NT2/D1 (cell line): ENCODE results near the gene LRRC75A.
A peak's percentile ranks its signal among the peaks of the same experiment; 100 is the strongest.

Source experiments
- DNase-seq: peaks from one replicate; pipeline ENCODE4 v3.0.0-alpha.2; 2011; ENCODE audit warnings: low read depth, low spot score
- H3K27me3 ChIP-seq: 2 replicates; pipeline ENCODE4 v1.6.0; 2011; ENCODE audit warnings: mild to moderate bottlenecking; ENCODE audit not compliant: insufficient read length, insufficient read depth
- H3K36me3 ChIP-seq: 2 replicates; pipeline ENCODE4 v1.6.1; 2011; ENCODE audit warnings: mild to moderate bottlenecking, low read length, mixed read lengths; ENCODE audit not compliant: insufficient read depth, insufficient read length
- H3K4me1 ChIP-seq: 2 replicates; pipeline ENCODE4 v1.5.1; 2011; ENCODE audit not compliant: insufficient read depth, insufficient read length
- H3K4me3 ChIP-seq: 2 replicates; pipeline ENCODE4 v1.5.1; 2011; ENCODE audit warnings: low read depth; ENCODE audit not compliant: insufficient read length
- H3K9ac ChIP-seq: 2 replicates; pipeline ENCODE4 v1.6.0; 2011; ENCODE audit warnings: low read depth; ENCODE audit not compliant: insufficient read length
- H3K9me3 ChIP-seq: 2 replicates; pipeline ENCODE4 v1.5.1; 2011; ENCODE audit warnings: mild to moderate bottlenecking, low read length; ENCODE audit not compliant: insufficient read depth
- SUZ12 ChIP-seq: IDR thresholded peaks from 2 replicates; pipeline ENCODE4 v1.6.1; 2011; ENCODE audit not compliant: insufficient read length, insufficient read depth; ENCODE audit errors: extremely low read depth
- YY1 ChIP-seq: IDR thresholded peaks from 2 replicates; pipeline ENCODE4 v1.6.1; 2011; ENCODE audit not compliant: insufficient read length, insufficient read depth
- ZNF274 ChIP-seq: IDR thresholded peaks from 2 replicates; pipeline ENCODE4 v1.6.1; 2011; ENCODE audit warnings: mild to moderate bottlenecking, low read depth, low read length

The LRRC75A gene

DNA sequence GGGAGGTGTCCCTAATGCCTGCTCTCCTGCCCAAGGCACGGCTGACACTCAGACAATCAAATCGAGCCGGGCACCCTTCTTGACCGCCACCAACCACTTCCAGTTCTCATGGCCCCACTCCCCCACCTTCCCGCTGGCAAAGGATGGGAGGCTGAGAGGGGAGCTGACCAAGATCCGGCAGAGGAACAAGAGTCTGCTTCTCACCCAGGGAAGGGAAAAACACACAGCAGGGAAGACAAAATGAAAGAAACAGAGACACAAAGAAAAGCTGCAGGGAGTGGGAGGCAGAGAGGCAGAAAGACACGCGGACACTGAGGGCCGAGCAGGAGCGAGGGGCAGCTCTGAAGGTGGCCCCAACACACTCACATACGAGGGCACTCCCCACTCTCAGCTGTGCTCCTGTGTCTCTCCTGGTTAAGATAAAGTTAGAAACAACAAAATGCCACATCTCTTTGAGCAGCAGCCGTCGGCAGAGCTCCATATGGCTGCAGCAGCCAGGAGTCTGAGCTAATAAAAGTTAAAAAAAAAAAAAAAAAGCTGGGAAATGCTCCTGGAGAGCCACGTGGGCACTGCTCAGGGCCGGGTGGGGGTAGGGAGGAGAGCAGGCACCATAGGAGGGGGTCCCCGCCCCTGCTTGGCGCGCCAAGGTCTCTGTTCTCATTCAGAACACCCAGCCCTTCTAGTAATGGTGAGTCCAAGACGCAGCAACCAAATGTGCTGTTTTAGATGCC is 7.4 kb downstream of the LRRC75A start:
- Histone ChIP-seq H3K4me1 (peaks cover 26% of the 10 kb centered on the region), H3K9ac (peak overlapping the region; percentile 50), H3K9me3 (no peaks in the 10 kb centered on the region), H3K4me3 (no peak overlapping the region), H3K27me3 (no peaks in the 10 kb centered on the region), H3K36me3 (no peaks in the 10 kb centered on the region)
- TF ChIP-seq ZNF274: no peak
- TF ChIP-seq SUZ12: no peak
- TF ChIP-seq YY1: no peak
- no peak for DNase-seq

DNA sequence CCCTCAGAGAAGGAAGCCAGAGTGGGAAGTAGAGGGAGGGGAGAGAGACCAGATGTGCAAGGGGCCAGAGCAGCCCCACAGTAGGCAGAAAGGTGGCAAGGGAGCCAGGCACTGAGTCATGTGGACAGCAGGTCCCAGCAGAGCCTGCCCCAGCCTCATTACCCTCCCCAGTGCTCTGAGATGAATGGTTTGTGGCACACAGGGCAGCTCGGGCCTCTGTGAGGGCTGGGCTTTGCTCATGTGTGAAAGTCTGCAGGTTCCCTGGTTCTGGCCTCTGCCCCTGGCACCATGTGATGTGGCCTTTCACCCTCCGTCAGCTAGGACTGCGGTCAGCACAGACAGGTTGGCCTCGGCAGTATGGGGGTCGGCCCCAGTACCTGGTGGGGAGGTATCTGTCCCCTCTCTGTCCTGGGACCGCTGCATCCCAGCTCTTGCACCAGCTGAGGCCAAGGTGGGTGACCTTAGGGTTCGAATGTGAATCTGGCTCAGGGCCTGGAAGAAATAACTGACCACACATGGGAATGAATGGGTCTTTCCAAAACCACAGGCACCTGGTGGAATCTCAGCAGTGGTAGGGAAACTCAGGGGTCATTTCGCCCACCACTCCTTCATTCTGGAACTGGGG is 8.9 kb downstream of the LRRC75A start:
- H3K36me3 ChIP-seq: no peaks in the 10 kb centered on the region
- no peak overlapping the region for H3K4me3 ChIP-seq
- H3K9ac ChIP-seq: peak overlapping the region; percentile 3
- TF ChIP-seq SUZ12: no peak
- TF ChIP-seq ZNF274: no peak
- TF ChIP-seq YY1: no peak
- no peak for DNase-seq
- H3K27me3 ChIP-seq: no peaks in the 10 kb centered on the region
- no peaks in the 10 kb centered on the region for H3K9me3 ChIP-seq
- peaks cover 21% of the 10 kb centered on the region for H3K4me1 ChIP-seq

DNA sequence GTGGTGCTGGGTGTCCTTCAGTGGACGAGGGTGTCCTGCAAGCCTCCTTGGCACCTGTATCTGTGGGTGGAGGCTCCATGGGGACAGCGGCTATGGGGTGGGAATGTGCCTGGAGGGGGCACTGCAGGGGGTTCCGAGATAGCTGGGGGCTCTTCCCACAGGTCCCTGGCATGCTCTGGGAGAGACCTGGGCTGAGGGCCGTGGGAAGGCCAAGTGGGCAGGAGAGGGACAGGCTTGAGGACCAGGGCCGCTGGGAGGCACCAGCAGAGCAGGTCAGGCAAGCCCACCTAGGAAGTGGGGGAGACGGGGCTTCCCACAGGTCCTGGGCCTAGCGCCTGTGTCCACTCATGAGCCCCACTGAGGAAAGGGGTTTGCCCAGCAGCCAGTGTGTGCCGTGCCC is 9.7 kb downstream of the LRRC75A start:
- Histone ChIP-seq H3K4me3 (no peak overlapping the region), H3K9me3 (no peaks in the 10 kb centered on the region), H3K27me3 (no peaks in the 10 kb centered on the region), H3K9ac (no peak overlapping the region), H3K4me1 (peaks cover 17% of the 10 kb centered on the region), H3K36me3 (no peaks in the 10 kb centered on the region)
- no peak for DNase-seq
- TF ChIP-seq SUZ12: no peak
- TF ChIP-seq YY1: no peak
- no peak for TF ChIP-seq ZNF274

DNA sequence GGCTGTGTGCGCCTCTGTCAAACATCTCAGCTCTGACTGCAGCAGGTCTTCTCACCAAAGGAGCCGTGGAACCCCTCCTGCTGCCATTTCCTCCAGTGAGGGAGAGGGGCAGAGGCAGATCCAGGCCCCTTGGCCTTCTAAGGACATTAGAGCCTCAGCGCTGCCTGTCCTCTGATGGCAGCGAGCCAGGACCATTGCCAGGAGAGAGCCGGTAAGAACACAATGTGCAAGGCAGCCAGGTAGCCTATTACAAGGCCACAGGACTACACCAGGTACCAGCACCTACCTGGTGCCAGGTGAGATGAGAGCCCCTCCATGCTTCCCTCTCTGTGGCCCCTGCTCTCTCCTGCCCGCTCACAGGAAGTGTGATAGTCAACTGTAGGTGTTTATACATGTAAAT is 11.0 kb downstream of the LRRC75A start:
- Histone ChIP-seq H3K9ac (no peak overlapping the region), H3K36me3 (no peaks in the 10 kb centered on the region), H3K9me3 (no peaks in the 10 kb centered on the region), H3K4me1 (peaks cover 11% of the 10 kb centered on the region), H3K27me3 (no peaks in the 10 kb centered on the region), H3K4me3 (no peak overlapping the region)
- TF ChIP-seq YY1: no peak
- no peak for TF ChIP-seq SUZ12
- no peak for TF ChIP-seq ZNF274
- no peak for DNase-seq

DNA sequence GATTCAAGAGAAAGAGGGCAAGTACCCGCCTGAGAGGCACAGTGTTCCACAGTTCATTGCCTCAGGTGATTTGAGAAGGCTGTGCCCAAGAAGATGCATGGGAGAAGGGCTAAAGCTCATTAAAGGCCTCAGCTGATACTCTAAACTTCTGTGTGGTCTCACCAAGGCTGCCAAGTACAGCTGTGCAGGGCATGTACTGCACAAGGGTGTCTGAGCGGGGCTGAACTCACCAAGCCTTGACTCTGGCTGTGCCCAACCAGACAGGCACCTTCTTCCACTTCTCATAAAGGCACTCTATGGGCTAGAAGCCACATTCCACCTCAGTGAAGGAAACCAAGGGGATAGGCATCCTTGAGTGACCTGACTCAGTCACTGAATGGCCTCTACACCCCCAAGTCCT is 12.7 kb downstream of the LRRC75A start:
- no peak for DNase-seq

DNA sequence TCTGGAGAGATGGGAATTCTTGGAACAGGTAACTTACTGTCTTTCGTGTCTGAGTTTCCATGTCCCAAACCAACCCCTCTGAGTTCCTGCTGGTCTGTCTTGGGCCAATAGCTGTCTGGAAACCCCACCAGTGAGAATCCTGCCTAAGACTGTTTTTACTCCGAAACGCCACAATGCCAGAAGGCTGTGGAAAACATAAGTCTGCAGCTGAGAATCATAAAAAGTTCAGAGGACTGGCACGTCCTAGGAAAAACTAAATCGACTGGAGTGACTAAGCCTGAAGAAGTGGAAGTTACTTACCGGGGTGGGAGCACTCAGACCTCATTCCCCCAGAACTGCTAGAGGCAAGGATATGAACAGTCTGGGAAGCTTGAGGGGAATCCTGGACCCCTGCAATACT is 13.3 kb downstream of the LRRC75A start:
- H3K9me3 ChIP-seq: no peaks in the 10 kb centered on the region
- H3K36me3 ChIP-seq: no peaks in the 10 kb centered on the region
- DNase-seq: no peak
- H3K4me3 ChIP-seq: no peak overlapping the region
- peaks cover 8% of the 10 kb centered on the region for H3K4me1 ChIP-seq
- H3K27me3 ChIP-seq: no peaks in the 10 kb centered on the region
- no peak for TF ChIP-seq ZNF274
- TF ChIP-seq YY1: no peak
- TF ChIP-seq SUZ12: no peak
- no peak overlapping the region for H3K9ac ChIP-seq

More for the DNA sequence above, 12.7 kb downstream of the LRRC75A start:
- no peak overlapping the region for H3K4me3 ChIP-seq
- TF ChIP-seq SUZ12: no peak
- no peak for TF ChIP-seq ZNF274
- TF ChIP-seq YY1: no peak
- H3K9me3 ChIP-seq: no peaks in the 10 kb centered on the region
- H3K36me3 ChIP-seq: no peaks in the 10 kb centered on the region
- no peaks in the 10 kb centered on the region for H3K27me3 ChIP-seq
- H3K9ac ChIP-seq: no peak overlapping the region
- peaks cover 8% of the 10 kb centered on the region for H3K4me1 ChIP-seq

DNA sequence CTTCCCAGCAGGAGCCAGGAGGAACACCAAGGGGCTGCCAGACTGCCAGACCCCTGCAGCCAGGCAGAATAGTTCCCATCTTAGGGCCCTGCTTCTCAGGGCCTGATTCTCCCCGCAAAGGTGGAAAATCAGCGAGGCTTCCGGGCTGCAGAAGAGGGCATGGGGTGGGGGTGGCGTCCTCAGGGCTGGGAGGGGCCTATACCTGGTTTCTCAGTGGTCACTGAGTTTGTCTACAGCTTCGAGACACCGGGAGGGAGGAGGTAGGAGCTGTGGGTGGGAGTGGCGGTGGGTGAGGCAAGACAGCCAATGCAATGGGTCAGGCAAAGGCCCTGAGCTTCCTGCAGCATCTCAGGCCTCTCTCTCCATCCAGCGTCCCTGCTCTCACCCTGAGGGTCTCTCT is 14.3 kb downstream of the LRRC75A start:
- Histone ChIP-seq H3K4me1 (peaks cover 13% of the 10 kb centered on the region), H3K9me3 (no peaks in the 10 kb centered on the region), H3K27me3 (no peaks in the 10 kb centered on the region), H3K9ac (peak overlapping the region; percentile 57), H3K36me3 (no peaks in the 10 kb centered on the region), H3K4me3 (no peak overlapping the region)
- TF ChIP-seq ZNF274 (no peak), SUZ12 (no peak), YY1 (no peak)
- DNase-seq: no peak
